ENCODE results near the gene GALNT10.

- TF ChIP-seq, protein P1, sequence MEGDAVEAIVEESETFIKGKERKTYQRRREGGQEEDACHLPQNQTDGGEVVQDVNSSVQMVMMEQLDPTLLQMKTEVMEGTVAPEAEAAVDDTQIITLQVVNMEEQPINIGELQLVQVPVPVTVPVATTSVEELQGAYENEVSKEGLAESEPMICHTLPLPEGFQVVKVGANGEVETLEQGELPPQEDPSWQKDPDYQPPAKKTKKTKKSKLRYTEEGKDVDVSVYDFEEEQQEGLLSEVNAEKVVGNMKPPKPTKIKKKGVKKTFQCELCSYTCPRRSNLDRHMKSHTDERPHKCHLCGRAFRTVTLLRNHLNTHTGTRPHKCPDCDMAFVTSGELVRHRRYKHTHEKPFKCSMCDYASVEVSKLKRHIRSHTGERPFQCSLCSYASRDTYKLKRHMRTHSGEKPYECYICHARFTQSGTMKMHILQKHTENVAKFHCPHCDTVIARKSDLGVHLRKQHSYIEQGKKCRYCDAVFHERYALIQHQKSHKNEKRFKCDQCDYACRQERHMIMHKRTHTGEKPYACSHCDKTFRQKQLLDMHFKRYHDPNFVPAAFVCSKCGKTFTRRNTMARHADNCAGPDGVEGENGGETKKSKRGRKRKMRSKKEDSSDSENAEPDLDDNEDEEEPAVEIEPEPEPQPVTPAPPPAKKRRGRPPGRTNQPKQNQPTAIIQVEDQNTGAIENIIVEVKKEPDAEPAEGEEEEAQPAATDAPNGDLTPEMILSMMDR (IDR thresholded peaks at IDR 0.05; ENCODE audit: borderline replicate concordance, extremely low read depth, low read length, poor library complexity, severe bottlenecking): no peak
- TF ChIP-seq EZH2 (IDR thresholded peaks at IDR 0.05; ENCODE audit: borderline replicate concordance, low read depth, low read length, severe bottlenecking): no peak
Measured at GRCh38 chr5:154298065-154298464, 107.5 kb downstream of the GALNT10 start.
